ENCODE measurements around the gene COG5.

Gene COG5

DNA sequence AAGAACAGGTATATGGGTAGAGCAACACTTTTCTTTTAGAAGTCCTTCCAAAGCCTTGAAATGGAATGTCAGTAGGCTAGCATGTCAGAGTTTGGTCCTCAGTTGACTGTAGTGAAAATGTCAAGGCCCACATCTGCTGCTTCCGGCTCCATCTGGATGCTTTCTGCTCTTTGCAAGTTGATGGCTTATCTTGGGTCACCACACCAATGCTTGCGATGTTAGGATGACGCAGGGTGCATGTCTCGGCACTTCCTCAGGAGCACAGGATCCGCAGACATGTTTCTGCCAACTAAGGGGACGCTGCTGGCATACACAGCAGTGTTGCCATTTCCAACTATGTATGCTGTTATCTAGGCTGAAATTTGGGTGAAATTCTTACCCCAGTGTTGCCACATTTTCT is 408.9 kb downstream of the COG5 start:
- no peak for DNase-seq (ENCODE audit: low read depth)

DNA sequence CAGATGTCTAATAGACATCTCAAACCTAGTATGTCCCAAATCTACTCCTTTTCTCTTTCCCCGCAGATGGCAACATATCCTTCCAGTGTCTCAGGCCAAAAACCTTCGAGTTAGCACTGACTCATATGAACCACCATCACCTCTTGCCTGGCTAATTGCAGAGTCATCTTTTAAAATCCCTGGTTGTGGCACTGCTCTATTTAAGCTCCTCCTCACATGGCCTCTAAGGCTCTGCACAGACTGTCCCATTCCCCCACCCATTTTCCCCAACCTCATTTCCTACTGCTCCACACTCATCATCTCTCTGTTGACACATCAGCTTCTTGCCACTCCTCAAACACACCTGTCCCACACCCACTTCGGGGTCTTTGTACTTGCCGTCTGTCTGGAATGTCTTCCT is 411.7 kb downstream of the COG5 start:
- DNase-seq (ENCODE audit: low read depth) = peak; percentile 40
